PC-3 (cell line): Measurements from ENCODE around the gene MKLN1.

ENCODE experiments used
- CTCF ChIP-seq: fragments of 300-600 bp; sonication (generic); conservative IDR thresholded peaks from 2 replicates; pipeline ENCODE4 v1.5.1; 2017; ENCODE audit warnings: antibody characterized with exemption, low read depth, mild to moderate bottlenecking, low read length
- EZH2 ChIP-seq: fragments of 300-600 bp; sonication (generic); IDR thresholded peaks from one replicate; pipeline ENCODE4 v1.6.1; 2017; ENCODE audit warnings: antibody characterized with exemption, mild to moderate bottlenecking, low read length; ENCODE audit not compliant: unreplicated experiment
- EZH2phosphoT487 ChIP-seq: fragments of 300-600 bp; sonication (generic); IDR thresholded peaks from 2 replicates; pipeline ENCODE4 v1.6.1; 2018; ENCODE audit warnings: mild to moderate bottlenecking, antibody characterized with exemption, low read length, borderline replicate concordance

GRCh38 chr7:131540491-131541162, 213.0 kb downstream of the MKLN1 start:
- TF ChIP-seq EZH2, result no peak
- TF ChIP-seq CTCF, result no peak
- TF ChIP-seq EZH2phosphoT487, result no peak
